ENCODE data around the gene ISL1.

The ISL1 gene

DNA sequence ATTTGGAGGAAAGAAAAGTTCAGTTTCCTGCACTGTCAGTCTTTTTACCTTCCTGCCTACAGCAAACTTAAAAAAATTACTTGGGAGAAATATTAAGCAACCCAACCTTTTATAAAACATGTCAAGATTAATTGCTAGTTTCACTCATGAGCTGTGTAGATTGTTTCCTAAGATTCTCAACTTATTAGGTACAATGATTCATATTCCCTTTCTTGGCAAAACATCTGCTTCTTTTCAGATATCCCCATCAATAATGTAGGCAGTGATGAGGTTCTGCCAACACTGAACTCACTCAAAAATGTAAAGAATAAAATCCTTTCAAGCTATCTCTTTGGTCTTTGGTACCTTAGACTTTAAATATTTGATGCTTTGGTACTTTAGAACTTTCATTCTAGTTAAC, 56.0 kb downstream of the ISL1 start:
- DNase-seq (ENCODE audit: low read depth in 1 of 2, low spot score in 1 of 2), result no peak

Measured in activated T-helper 1 cell treated with anti-CD3 and anti-CD28 coated beads, Interleukin-2, amount 50 U/mL, for 16 hours (primary cell).